Activated naive CD8-positive, alpha-beta T cell treated with anti-CD3 and anti-CD28 coated beads, Interleukin-2, amount 50 U/mL, for 24 hours (primary cell): ENCODE results near the gene PTOV1.

ENCODE experiments used
- ATAC-seq: fragments of 150-1000 bp; cut with Tn5 transposase; one replicate; pipeline ENCODE4 v1.10.0; 2021
- DNase-seq: peaks from one replicate; pipeline ENCODE4 v3.0.0; 2021
- H3K27ac Mint-ChIP-seq: one replicate; pipeline ENCODE4 v1.8.0; 2021; ENCODE audit warnings: mild to moderate bottlenecking, mixed read lengths
- H3K27me3 Mint-ChIP-seq: one replicate; pipeline ENCODE4 v1.8.0; 2021; ENCODE audit warnings: mixed read lengths
- H3K36me3 Mint-ChIP-seq: one replicate; pipeline ENCODE4 v1.8.0; 2021; ENCODE audit warnings: low read depth, mixed read lengths
- H3K4me1 Mint-ChIP-seq: one replicate; pipeline ENCODE4 v1.8.0; 2021; ENCODE audit warnings: mixed read lengths
- H3K4me3 Mint-ChIP-seq: one replicate; pipeline ENCODE4 v1.8.0; 2021; ENCODE audit warnings: mild to moderate bottlenecking, moderate library complexity, mixed read lengths
- H3K9me3 Mint-ChIP-seq: one replicate; pipeline ENCODE4 v1.8.0; 2021; ENCODE audit warnings: mixed read lengths

The PTOV1 gene

DNA sequence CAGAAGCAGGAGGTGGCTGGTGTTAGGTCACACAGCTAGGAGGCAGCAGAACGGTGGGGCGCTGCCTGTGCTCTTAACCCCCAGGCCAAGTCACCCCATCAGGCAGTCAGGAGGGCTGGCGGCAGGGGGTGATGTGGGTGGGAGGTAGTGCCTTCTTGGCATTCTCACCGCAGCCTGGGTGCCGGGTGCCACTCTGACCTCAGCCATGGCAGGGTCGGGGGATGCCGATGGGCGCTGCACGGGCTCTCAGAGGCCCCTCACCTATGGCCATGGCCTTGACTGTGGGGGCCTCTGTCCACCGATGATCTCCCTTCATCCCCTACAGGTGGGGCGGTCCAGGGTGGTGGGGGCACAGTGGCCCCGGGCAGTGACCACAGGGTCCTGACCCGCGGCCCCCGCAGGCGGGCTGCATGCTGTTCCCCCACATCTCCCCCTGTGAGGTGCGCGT, 5.6 kb downstream of the PTOV1 start:
- DNase-seq = no peak
- H3K27ac Mint-ChIP-seq = no peak overlapping the region
- ATAC-seq = no peak
- H3K36me3 Mint-ChIP-seq = peaks cover 19% of the 10 kb centered on the region
- no peak overlapping the region for H3K4me3 Mint-ChIP-seq
- peaks cover 21% of the 10 kb centered on the region for H3K4me1 Mint-ChIP-seq
- H3K9me3 Mint-ChIP-seq = no peaks in the 10 kb centered on the region
- no peaks in the 10 kb centered on the region for H3K27me3 Mint-ChIP-seq

- H3K27me3 Mint-ChIP-seq = no peaks in the 10 kb centered on the region
- no peaks in the 10 kb centered on the region for H3K9me3 Mint-ChIP-seq
- peaks cover 16% of the 10 kb centered on the region for H3K4me1 Mint-ChIP-seq
- H3K4me3 Mint-ChIP-seq = no peak overlapping the region
- peaks cover 22% of the 10 kb centered on the region for H3K36me3 Mint-ChIP-seq
- H3K27ac Mint-ChIP-seq = no peak overlapping the region
- ATAC-seq (no peak), DNase-seq (no peak)
These were observed 6.3 kb downstream of the PTOV1 start for GRCh38 chr19:49857061-49857837.

GRCh38 chr19:49857838-49858087, 6.8 kb downstream of the PTOV1 start:
- Mint-ChIP-seq H3K4me1 (peaks cover 11% of the 10 kb centered on the region), H3K36me3 (peaks cover 18% of the 10 kb centered on the region), H3K9me3 (no peaks in the 10 kb centered on the region), H3K4me3 (no peak overlapping the region), H3K27me3 (no peaks in the 10 kb centered on the region), H3K27ac (no peak overlapping the region)
- DNase-seq (no peak), ATAC-seq (no peak)

GRCh38 chr19:49858088-49858985, 7.4 kb downstream of the PTOV1 start:
- DNase-seq (no peak), ATAC-seq (no peak)
- peaks cover 5% of the 10 kb centered on the region for H3K4me1 Mint-ChIP-seq
- H3K27me3 Mint-ChIP-seq = no peaks in the 10 kb centered on the region
- H3K4me3 Mint-ChIP-seq = no peak overlapping the region
- peaks cover 19% of the 10 kb centered on the region for H3K36me3 Mint-ChIP-seq
- no peaks in the 10 kb centered on the region for H3K9me3 Mint-ChIP-seq
- no peak overlapping the region for H3K27ac Mint-ChIP-seq

DNA sequence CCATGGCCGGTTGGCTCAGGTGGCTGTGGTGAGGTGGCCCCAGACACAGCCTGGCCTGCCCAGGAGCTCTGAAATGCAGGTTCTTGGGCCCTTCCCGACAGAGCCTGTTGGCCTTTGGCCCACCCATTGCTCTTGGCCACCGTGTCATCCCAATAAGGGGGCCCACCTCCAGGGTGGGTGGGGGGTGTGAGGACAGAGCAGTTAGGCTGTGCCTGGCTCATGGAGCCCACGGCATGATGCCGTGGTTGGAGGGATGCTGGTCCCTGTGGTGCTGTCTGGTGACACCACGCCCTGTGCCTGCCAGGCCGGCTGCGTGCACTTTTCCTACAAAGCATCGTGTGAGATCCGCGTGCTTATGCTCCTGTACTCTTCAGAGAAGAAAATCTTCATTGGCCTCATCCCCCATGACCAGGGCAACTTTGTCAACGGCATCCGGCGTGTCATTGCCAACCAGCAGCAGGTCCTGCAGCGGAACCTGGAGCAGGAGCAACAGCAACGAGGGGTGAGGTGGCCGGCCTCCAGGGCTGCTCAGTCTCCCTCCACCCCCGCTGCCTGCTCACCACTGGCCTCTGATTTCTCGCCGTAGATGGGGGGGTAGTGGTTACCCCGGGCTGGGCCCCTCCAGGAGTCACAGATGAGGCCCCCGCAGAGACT, 8.8 kb downstream of the PTOV1 start:
- no peaks in the 10 kb centered on the region for H3K9me3 Mint-ChIP-seq
- no peak for DNase-seq
- H3K36me3 Mint-ChIP-seq = peaks cover 27% of the 10 kb centered on the region
- no peak overlapping the region for H3K4me3 Mint-ChIP-seq
- peaks cover under 1% of the 10 kb centered on the region for H3K4me1 Mint-ChIP-seq
- H3K27me3 Mint-ChIP-seq = no peaks in the 10 kb centered on the region
- no peak overlapping the region for H3K27ac Mint-ChIP-seq
- no peak for ATAC-seq

DNA sequence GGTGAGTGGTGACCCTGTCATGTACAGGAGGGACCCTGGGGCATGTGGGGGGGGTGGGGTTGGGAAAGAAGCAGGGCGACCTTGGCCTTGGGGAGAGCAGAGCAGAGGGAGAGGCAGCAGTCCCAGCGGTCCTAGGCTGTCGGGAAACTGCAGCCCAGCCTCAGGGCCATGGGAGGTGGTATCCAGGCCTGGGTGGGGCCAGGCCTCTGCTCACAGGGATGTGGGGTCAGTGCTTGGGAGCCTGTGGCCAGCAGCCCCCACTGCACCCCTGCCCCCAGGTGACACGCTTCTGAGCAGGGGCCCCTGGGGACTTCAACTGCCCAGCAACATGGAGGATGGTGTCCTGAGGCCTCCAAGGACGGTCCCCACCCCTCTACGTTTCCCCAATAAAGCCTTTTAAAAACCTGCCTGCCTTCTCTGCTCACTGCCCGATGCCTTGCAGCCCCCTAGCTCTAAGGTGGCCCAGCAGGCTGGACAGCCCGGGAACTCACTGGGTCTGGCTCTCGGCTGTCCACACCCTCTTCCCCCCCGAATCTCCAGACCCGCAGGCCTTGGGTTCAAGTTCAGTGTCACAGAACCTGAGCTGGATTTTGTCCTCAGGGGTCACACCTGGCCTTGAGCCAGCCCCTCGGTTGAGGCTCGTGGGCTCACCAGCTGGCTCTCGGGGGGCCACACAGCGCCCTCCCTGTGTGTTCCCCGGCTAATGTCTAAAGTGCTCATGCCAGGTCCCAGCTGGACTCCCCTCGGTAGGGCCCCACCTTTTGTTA, 9.6 kb downstream of the PTOV1 start:
- no peaks in the 10 kb centered on the region for H3K27me3 Mint-ChIP-seq
- ATAC-seq (no peak), DNase-seq (no peak)
- no peak overlapping the region for H3K4me3 Mint-ChIP-seq
- no peaks in the 10 kb centered on the region for H3K9me3 Mint-ChIP-seq
- peaks cover 28% of the 10 kb centered on the region for H3K36me3 Mint-ChIP-seq
- H3K27ac Mint-ChIP-seq = no peak overlapping the region
- peaks cover 7% of the 10 kb centered on the region for H3K4me1 Mint-ChIP-seq

DNA sequence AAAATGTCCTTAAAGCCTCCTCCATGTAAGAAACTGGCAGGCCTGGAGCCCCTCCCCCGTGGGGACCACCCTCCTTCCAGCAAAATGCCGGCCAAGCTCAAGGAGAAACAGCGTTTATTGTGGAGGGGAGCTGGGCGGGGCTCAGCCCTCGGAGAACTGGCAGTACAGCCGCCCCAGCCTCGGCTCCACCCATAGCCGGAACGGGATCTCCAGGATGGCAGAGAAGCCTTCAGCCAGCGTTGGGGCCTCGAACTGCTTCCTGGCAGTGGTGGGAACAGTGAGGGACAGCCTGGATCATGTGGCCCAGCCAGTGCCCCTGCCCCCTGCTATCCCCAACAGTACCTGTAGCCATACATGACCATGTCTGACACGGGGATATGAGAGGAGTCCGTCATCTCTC, 10.1 kb downstream of the PTOV1 start:
- Mint-ChIP-seq H3K36me3 (peaks cover 29% of the 10 kb centered on the region), H3K4me1 (peaks cover 13% of the 10 kb centered on the region), H3K27ac (no peak overlapping the region), H3K4me3 (no peak overlapping the region), H3K9me3 (no peaks in the 10 kb centered on the region), H3K27me3 (no peaks in the 10 kb centered on the region)
- DNase-seq (no peak), ATAC-seq (no peak)

DNA sequence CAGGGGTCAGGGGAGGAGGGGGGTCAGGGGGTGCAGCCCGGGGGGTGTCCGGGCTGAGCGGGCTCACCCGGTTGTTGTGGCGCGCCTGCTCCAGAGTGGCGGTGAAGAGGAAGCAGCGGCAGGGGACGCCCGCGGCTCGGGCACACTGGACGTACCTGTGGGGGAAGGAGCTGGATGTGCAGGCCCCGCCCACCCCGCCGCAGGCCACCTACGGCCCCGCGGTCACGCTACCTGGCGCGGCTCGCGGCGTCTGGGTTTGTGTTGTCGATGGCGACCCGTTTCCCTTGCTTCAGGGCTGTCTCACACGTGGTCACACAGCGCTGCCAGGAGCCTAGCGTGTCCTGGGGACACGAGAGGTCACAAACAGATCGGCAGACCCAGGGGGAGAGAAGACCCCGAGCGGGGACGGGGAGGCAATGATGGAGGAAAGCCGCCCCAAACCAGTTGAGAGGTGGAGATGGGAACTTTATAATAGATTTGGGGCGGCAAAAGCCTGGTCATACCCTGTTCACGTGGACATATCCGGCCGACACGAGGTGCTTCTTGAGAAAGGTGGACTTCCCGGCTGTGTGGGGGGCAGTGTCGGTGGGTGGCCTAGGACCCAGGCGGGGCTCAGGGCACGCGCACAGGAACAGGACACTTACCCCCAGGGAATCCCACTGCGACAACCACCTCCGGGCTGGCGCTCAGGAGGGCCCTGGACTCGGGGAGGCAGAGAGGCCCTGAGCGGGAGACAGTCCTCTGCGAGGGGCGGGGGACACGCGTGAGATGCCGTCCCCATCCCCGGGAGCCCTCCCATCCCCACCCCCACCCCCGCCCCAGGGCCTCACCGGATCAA, 10.8 kb downstream of the PTOV1 start:
- peaks cover 20% of the 10 kb centered on the region for H3K4me1 Mint-ChIP-seq
- H3K27ac Mint-ChIP-seq = no peak overlapping the region
- H3K9me3 Mint-ChIP-seq = no peaks in the 10 kb centered on the region
- H3K27me3 Mint-ChIP-seq = no peaks in the 10 kb centered on the region
- H3K36me3 Mint-ChIP-seq = peaks cover 33% of the 10 kb centered on the region
- ATAC-seq (no peak), DNase-seq (no peak)
- H3K4me3 Mint-ChIP-seq = no peak overlapping the region

DNA sequence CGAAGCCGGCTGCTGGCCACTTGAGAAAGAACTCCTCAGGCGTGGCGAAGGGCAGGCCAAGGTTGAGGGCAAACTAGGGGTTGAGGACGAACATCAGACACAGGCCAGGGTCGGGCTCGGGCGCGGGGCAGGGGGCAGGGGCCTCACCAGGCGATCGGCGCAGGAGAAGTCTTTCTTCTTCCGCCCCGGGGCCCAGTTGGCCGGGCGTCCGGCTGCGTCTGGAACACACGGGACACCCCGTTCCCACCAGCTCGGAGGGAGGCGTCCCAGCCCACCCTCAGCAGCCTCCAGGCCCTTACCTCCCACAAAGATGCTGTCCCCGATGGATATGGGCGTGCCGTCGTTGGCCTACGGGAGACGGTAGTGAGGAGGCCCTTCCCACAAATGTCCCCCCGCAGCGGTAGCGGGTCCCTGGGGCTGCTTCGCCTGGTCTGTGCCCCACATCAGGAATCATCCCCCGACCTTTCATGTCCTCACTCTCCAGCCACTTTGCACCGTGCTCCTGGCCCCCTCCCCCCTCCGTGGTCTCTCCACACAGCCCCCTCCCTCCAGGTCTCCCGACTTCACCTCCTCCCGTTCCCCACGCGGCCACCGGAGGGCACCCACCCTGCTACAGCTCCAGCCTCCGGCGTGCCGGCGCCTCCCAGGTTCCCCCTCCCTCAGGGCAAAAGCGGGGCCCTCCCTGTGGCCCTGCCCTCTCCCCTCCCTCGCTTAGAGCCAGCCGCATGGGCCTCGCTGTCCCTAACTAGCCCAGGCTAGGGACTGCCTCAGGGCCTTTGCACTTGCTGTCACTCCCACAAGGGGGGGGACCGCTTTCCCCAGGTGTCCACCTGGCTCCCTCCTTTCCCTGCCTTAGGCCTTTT, 11.7 kb downstream of the PTOV1 start:
- peaks cover 32% of the 10 kb centered on the region for H3K36me3 Mint-ChIP-seq
- DNase-seq = no peak
- no peak for ATAC-seq
- H3K4me3 Mint-ChIP-seq = no peak overlapping the region
- no peak overlapping the region for H3K27ac Mint-ChIP-seq
- H3K4me1 Mint-ChIP-seq = peaks cover 25% of the 10 kb centered on the region
- H3K27me3 Mint-ChIP-seq = no peaks in the 10 kb centered on the region
- no peaks in the 10 kb centered on the region for H3K9me3 Mint-ChIP-seq

- Mint-ChIP-seq H3K4me1 (peaks cover 32% of the 10 kb centered on the region), H3K9me3 (no peaks in the 10 kb centered on the region), H3K27me3 (no peaks in the 10 kb centered on the region), H3K27ac (no peak overlapping the region), H3K36me3 (peaks cover 30% of the 10 kb centered on the region), H3K4me3 (no peak overlapping the region)
- no peak for DNase-seq
- no peak for ATAC-seq
These were observed 12.4 kb downstream of the PTOV1 start for GRCh38 chr19:49863254-49863934.

- Mint-ChIP-seq H3K27ac (no peak overlapping the region), H3K4me1 (peaks cover 33% of the 10 kb centered on the region), H3K4me3 (no peak overlapping the region), H3K9me3 (no peaks in the 10 kb centered on the region), H3K27me3 (no peaks in the 10 kb centered on the region), H3K36me3 (peaks cover 30% of the 10 kb centered on the region)
- ATAC-seq = no peak
- DNase-seq = no peak
These were observed 13.0 kb downstream of the PTOV1 start for GRCh38 chr19:49863935-49864320.

DNA sequence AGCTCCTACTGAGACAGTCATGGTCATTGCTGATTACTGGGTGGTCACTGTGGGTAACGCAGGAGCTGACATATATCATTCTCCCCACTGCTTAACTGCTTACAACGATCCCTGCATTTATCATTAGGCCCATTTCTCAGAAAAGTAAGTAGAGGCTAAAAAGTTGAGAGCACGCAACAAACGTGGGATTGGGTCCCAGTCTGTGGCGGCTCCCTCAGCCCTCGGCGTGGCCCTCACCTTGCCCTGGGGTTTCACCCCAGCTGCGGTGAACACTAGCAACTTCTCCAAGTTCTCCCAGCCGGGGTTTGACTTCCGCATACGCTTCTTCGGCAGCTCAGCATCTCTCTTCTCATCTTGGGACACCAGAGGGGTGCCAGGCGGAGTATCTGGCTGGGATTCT, 13.9 kb downstream of the PTOV1 start:
- ATAC-seq (no peak), DNase-seq (no peak)
- Mint-ChIP-seq H3K36me3 (peaks cover 28% of the 10 kb centered on the region), H3K27ac (no peak overlapping the region), H3K4me1 (peaks cover 33% of the 10 kb centered on the region), H3K27me3 (no peaks in the 10 kb centered on the region), H3K4me3 (no peak overlapping the region), H3K9me3 (no peaks in the 10 kb centered on the region)
